Keratinocyte (primary cell): ENCODE measurements around the gene ZNF320. TPM values are rescaled to one million over a fixed set of nuclear protein-coding genes. Genes with fewer than 3 reads are reported as not detected.
"Not testable (repeated sequence)": the region's sequence is repeated elsewhere in the genome, so short reads cannot be mapped to it uniquely, and the experiment has no call there.

Experiments used
- DNase-seq: peaks from one replicate; pipeline ENCODE4 v3.0.0-alpha.2; 2011; ENCODE audit warnings: low read depth, missing footprints, low spot score
- FAIRE-seq: peaks from 2 replicates; lab custom pipeline; 2011; peaks lifted over from hg19 to GRCh38; lab: Jason Lieb, UNC
- H2AFZ ChIP-seq: 2 replicates; pipeline ENCODE4 v1.6.0; 2012; ENCODE audit warnings: low read length, control low read depth, inconsistent platforms; ENCODE audit not compliant: control insufficient read depth
- H3K27ac ChIP-seq: 2 replicates; pipeline ENCODE4 v1.5.1; 2011; ENCODE audit warnings: low read length; ENCODE audit not compliant: control insufficient read depth, insufficient read depth
- H3K27me3 ChIP-seq: 3 replicates; pipeline ENCODE4 v1.6.0; 2011; ENCODE audit warnings: low read length; ENCODE audit not compliant: control insufficient read depth, insufficient read depth; ENCODE audit errors: extremely low read depth
- H3K36me3 ChIP-seq, 2 experiments: 2 replicates in 1 of 2; 3 replicates in 1 of 2; pipeline ENCODE4 v1.5.1; 2011; ENCODE audit warnings: low read length in 2 of 2, mild to moderate bottlenecking in 1 of 2; ENCODE audit not compliant: control insufficient read depth in 2 of 2, insufficient read depth in 2 of 2; ENCODE audit errors: extremely low read depth in 1 of 2
- H3K4me1 ChIP-seq: 3 replicates; pipeline ENCODE4 v1.5.1; 2011; ENCODE audit warnings: low read length; ENCODE audit not compliant: control insufficient read depth, insufficient read depth; ENCODE audit errors: extremely low read depth
- H3K4me2 ChIP-seq: 3 replicates; pipeline ENCODE4 v1.6.0; 2011; ENCODE audit warnings: low read depth, low read length; ENCODE audit not compliant: control insufficient read depth, insufficient read depth; ENCODE audit errors: extremely low read depth
- H3K4me3 ChIP-seq, 3 experiments: fragments of 200-600 bp in 1 of 3; sonication (generic) in 1 of 3; 2 replicates in 2 of 3; 3 replicates in 1 of 3; pipeline ENCODE4 v1.5.1; 2011 to 2016; ENCODE audit warnings: low read length in 3 of 3, mild to moderate bottlenecking in 3 of 3, control low read depth in 2 of 3, inconsistent platforms in 1 of 3, low read depth in 1 of 3, mixed read lengths in 1 of 3, mixed run types in 1 of 3, moderate library complexity in 1 of 3; ENCODE audit not compliant: control insufficient read depth in 2 of 3, insufficient read depth in 2 of 3; ENCODE audit errors: extremely low read depth in 1 of 3
- H3K79me2 ChIP-seq: 2 replicates; pipeline ENCODE4 v1.6.0; 2012; ENCODE audit warnings: low read length; ENCODE audit not compliant: control insufficient read depth, insufficient read depth
- H3K9ac ChIP-seq: 3 replicates; pipeline ENCODE4 v1.6.0; 2011; ENCODE audit warnings: low read length; ENCODE audit not compliant: control insufficient read depth, insufficient read depth; ENCODE audit errors: extremely low read depth
- H3K9me1 ChIP-seq: 3 replicates; pipeline ENCODE4 v1.6.0; 2011; ENCODE audit warnings: low read length; ENCODE audit not compliant: control insufficient read depth, insufficient read depth; ENCODE audit errors: extremely low read depth
- H3K9me3 ChIP-seq: 2 replicates; pipeline ENCODE4 v1.5.1; 2012; ENCODE audit warnings: low read depth, low read length; ENCODE audit not compliant: control insufficient read depth
- H4K20me1 ChIP-seq: 3 replicates; pipeline ENCODE4 v1.6.0; 2011; ENCODE audit warnings: low read length; ENCODE audit not compliant: control insufficient read depth, insufficient read depth; ENCODE audit errors: extremely low read depth
- CTCF ChIP-seq, 3 experiments: IDR thresholded peaks in 1 of 3; conservative IDR thresholded peaks in 1 of 3; optimal IDR thresholded peaks in 1 of 3; 2 replicates in 2 of 3; 3 replicates in 1 of 3; pipeline versions ENCODE3 to v1.5.1; 2011; ENCODE audit warnings: low read length in 3 of 3, mild to moderate bottlenecking in 3 of 3, moderate library complexity in 2 of 3, control low read depth in 1 of 3, inconsistent platforms in 1 of 3; ENCODE audit not compliant: insufficient read depth in 2 of 3; ENCODE audit errors: extremely low read depth in 1 of 3
- EZH2 ChIP-seq: IDR thresholded peaks from one replicate; pipeline ENCODE4 v1.6.1; 2012; ENCODE audit warnings: inconsistent platforms, mild to moderate bottlenecking, low read length, moderate library complexity
- dilution Hi-C: fragments of 300-500 bp; cut with MboI; formaldehyde crosslinking; loops from one replicate; pipeline ENCODE4 v1.7.0; 2020; ENCODE audit warnings: low sequenced_read_pairs; ENCODE audit not compliant: extremely low pct_ligation_motif_present
- polyA plus RNA-seq, 5 experiments: library from polyadenylated mRNA; depleted of rRNA in 3 of 5; stranded (reverse) in 3 of 5; stranded (forward) in 1 of 5; unstranded in 1 of 5; fragments of >200 nt; gene quantifications; 1 replicate in 1 of 5; 2 replicates in 3 of 5; 3 replicates in 1 of 5; pipeline versions ENCODE4 v1.2.1 to v1.2.3, GENCODE V29; 2011 to 2012; ENCODE audit warnings: missing spikeins in 2 of 5, low read depth in 1 of 5, low replicate concordance in 1 of 5

The ZNF320 gene
- polyA plus RNA-seq, 1 donor (not counting 4 experiments of a cell fraction or from before 2014, with no cell fraction given): 12.5 TPM

GRCh38 chr19:52936151-52936953, 38.9 kb upstream of the ZNF320 start:
- H3K9me1 ChIP-seq: no peaks in the 10 kb centered on the region
- H3K4me2 ChIP-seq: no peak overlapping the region
- DNase-seq: no peak
- H3K9me3 ChIP-seq: no peaks in the 10 kb centered on the region
- H3K4me1 ChIP-seq: no peaks in the 10 kb centered on the region
- no peak for FAIRE-seq
- TF ChIP-seq EZH2 (no peak), CTCF (optimal IDR thresholded peaks at IDR 0.05 in 1 of 3, IDR thresholded peaks at IDR 0.05 in 1 of 3, conservative IDR thresholded peaks at IDR 0.05 in 1 of 3; ENCODE audit: extremely low read depth in 1 of 3, insufficient read depth in 2 of 3, low read length in 3 of 3) (no peak)
- H3K4me3 ChIP-seq: no peak overlapping the region
- no peak overlapping the region for H2AFZ ChIP-seq
- no peak overlapping the region for H3K9ac ChIP-seq
- H4K20me1 ChIP-seq: no peaks in the 10 kb centered on the region
- peaks cover 0 to 1% of the 10 kb centered on the region in 2 experiments for H3K36me3 ChIP-seq
- H3K79me2 ChIP-seq: peaks cover 15% of the 10 kb centered on the region
- dilution Hi-C loops: no loop called here
- H3K27me3 ChIP-seq: no peaks in the 10 kb centered on the region
- H3K27ac ChIP-seq: no peak overlapping the region

- Histone ChIP-seq H3K4me3 (no peak overlapping the region), H4K20me1 (no peaks in the 10 kb centered on the region), H3K4me1 (no peaks in the 10 kb centered on the region), H3K9me1 (no peaks in the 10 kb centered on the region), H3K36me3 (peaks cover 0 to 1% of the 10 kb centered on the region in 2 experiments), H2AFZ (no peak overlapping the region), H3K27me3 (no peaks in the 10 kb centered on the region), H3K9ac (no peak overlapping the region), H3K4me2 (no peak overlapping the region), H3K79me2 (peaks cover 15% of the 10 kb centered on the region), H3K9me3 (no peaks in the 10 kb centered on the region), H3K27ac (no peak overlapping the region)
- dilution Hi-C loops: no loop called here
- no peak for FAIRE-seq
- DNase-seq: no peak
- no peak for TF ChIP-seq EZH2
- no peak for TF ChIP-seq CTCF (optimal IDR thresholded peaks at IDR 0.05 in 1 of 3, IDR thresholded peaks at IDR 0.05 in 1 of 3, conservative IDR thresholded peaks at IDR 0.05 in 1 of 3; ENCODE audit: extremely low read depth in 1 of 3, insufficient read depth in 2 of 3, low read length in 3 of 3)
Observed at GRCh38 chr19:52935434-52935833, 38.0 kb upstream of the ZNF320 start.

- FAIRE-seq, H4K20me1 ChIP-seq, H3K27me3 ChIP-seq, H3K9me3 ChIP-seq, DNase-seq, H3K79me2 ChIP-seq, H3K36me3 ChIP-seq, H3K9me1 ChIP-seq, H2AFZ ChIP-seq, H3K27ac ChIP-seq, H3K4me2 ChIP-seq, H3K9ac ChIP-seq, H3K4me3 ChIP-seq, dilution Hi-C loops: not testable (repeated sequence)
- peaks cover 16% of the 10 kb centered on the region for H3K4me1 ChIP-seq
Observed at GRCh38 chr19:52924641-52925040, 27.2 kb upstream of the ZNF320 start.
